ENCODE results near the gene LCAT.
"Not testable (repeated sequence)": the region's sequence is repeated elsewhere in the genome, so short reads cannot be mapped to it uniquely, and the experiment has no call there.

The LCAT gene

GRCh38 chr16:67943619-67944504 is at the start of gene LCAT:
TSS of gene LCAT (minus strand) at chr16:67944120. CDS start at chr16:67944101, 19 bp downstream.
- no peak for DNase-seq (ENCODE audit: low read depth)

- peak; percentile 75 for DNase-seq (ENCODE audit: low read depth)
Observed at GRCh38 chr16:67993207-67994039, 49.5 kb upstream of the LCAT start.

GRCh38 chr16:67992661-67993206 is 48.8 kb upstream of the LCAT start:
- DNase-seq (ENCODE audit: low read depth) = no peak

- DNase-seq (ENCODE audit: low read depth) = no peak
Observed at GRCh38 chr16:67990018-67990386, 46.1 kb upstream of the LCAT start.

- DNase-seq (ENCODE audit: low read depth) = no peak
Observed at GRCh38 chr16:67989322-67990017, 45.5 kb upstream of the LCAT start.

- DNase-seq (ENCODE audit: low read depth) = no peak
Observed at GRCh38 chr16:67988675-67989074, 44.8 kb upstream of the LCAT start.

GRCh38 chr16:67987460-67988160 is 43.7 kb upstream of the LCAT start:
- no peak for DNase-seq (ENCODE audit: low read depth)

- no peak for DNase-seq (ENCODE audit: low read depth)
Observed at GRCh38 chr16:67986949-67987348, 43.0 kb upstream of the LCAT start.

- no peak for DNase-seq (ENCODE audit: low read depth)
Observed at GRCh38 chr16:67982011-67982696, 38.2 kb upstream of the LCAT start.

GRCh38 chr16:67979955-67980678 is 36.2 kb upstream of the LCAT start, which contains the start of gene DPEP3:
TSS of gene DPEP3 (minus strand) at chr16:67980499. CDS start at chr16:67980380, 119 bp downstream.
- no peak for DNase-seq (ENCODE audit: low read depth)

GRCh38 chr16:67977469-67978227 is 33.7 kb upstream of the LCAT start:
- no peak for DNase-seq (ENCODE audit: low read depth)

- no peak for DNase-seq (ENCODE audit: low read depth)
Observed at GRCh38 chr16:67977005-67977404, 33.1 kb upstream of the LCAT start.

- no peak for DNase-seq (ENCODE audit: low read depth)
Observed at GRCh38 chr16:67976205-67976604, 32.3 kb upstream of the LCAT start.

- DNase-seq (ENCODE audit: low read depth) = no peak
Observed at GRCh38 chr16:67975321-67976105, 31.6 kb upstream of the LCAT start.

GRCh38 chr16:67972285-67972684 is 28.4 kb upstream of the LCAT start:
- not testable (repeated sequence) for DNase-seq (ENCODE audit: low read depth)

- DNase-seq (ENCODE audit: low read depth) = no peak
Observed at GRCh38 chr16:67971111-67971510, 27.2 kb upstream of the LCAT start.

- no peak for DNase-seq (ENCODE audit: low read depth)
Observed at GRCh38 chr16:67969254-67970039, 25.5 kb upstream of the LCAT start.
